GM23248 (cell line): Measurements from ENCODE around the gene PRLHR.

Experiments used
- EZH2 ChIP-seq: fragments of 200-600 bp; sonication (generic); IDR thresholded peaks from 2 replicates; pipeline ENCODE4 v1.6.1; 2018; ENCODE audit warnings: antibody characterized with exemption, mild to moderate bottlenecking; ENCODE audit not compliant: insufficient read depth, poor library complexity, severe bottlenecking
- EZH2phosphoT487 ChIP-seq: fragments of 200-600 bp; sonication (generic); IDR thresholded peaks from 2 replicates; pipeline ENCODE4 v1.6.1; 2018; ENCODE audit warnings: antibody characterized with exemption, moderate library complexity, mild to moderate bottlenecking, low read depth; ENCODE audit not compliant: insufficient read depth

DNA sequence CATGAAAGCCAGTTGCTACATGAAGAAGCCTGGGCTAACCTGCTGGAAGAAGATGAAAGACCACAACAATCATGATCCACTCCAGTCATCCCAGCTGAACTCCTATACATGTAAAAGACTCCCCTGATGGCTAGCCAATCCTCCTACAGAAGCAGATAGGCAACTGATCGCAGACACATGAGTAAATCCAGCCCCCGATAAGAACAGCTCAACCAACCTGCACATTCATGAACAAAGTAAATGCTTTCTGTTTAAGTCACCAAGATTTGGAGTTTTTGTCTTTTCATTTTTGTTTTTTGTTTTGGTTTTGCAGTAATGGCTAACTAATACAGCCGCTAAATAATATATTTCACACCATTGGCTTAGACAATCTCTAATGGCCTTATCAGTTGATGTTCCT lies 53.7 kb downstream of the PRLHR start:
- TF ChIP-seq EZH2 (no peak), EZH2phosphoT487 (no peak)
